ENCODE data around the gene PTGS1.

GRCh38 chr9:122364117-122364782 lies 6.6 kb upstream of the PTGS1 start:
- TF ChIP-seq CTCF (IDR thresholded peaks at IDR 0.05) (no peak), EZH2 (IDR thresholded peaks at IDR 0.05) (no peak), EZH2phosphoT487 (IDR thresholded peaks at IDR 0.05) (no peak)

Data from neural progenitor cell (in vitro differentiated cells).